LoVo (cell line): Measurements from ENCODE around the gene PEX16.
"Not testable (repeated sequence)": the region's sequence is repeated elsewhere in the genome, so short reads cannot be mapped to it uniquely, and the experiment has no call there.

Source experiments
- DNase-seq: peaks from one replicate; pipeline ENCODE4 v3.0.0-alpha.2; 2016; ENCODE audit warnings: low spot score

PEX16 gene

GRCh38 chr11:45918331-45918941, 759 bp upstream of the PEX16 start:
- peak; percentile 87 for DNase-seq

DNA sequence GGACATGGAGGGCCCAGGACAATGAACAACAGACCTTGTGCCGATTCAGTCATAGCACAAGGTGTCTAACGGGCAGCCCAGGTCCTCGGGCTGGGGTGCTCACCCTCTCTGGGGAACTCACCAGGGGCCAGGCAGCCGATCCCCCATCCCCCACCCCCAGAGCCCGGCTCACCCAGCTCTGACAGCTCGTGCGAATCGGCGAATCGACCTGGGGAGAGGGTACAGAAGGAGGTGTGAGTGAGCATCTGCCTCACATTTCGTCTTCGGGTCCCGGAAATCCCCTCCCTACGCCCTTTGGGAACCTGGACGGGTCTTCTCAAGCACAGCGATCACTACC, 423 bp downstream of the PEX16 start:
- no peak for DNase-seq

- no peak for DNase-seq
Observed at GRCh38 chr11:45915446-45915845, 2.2 kb downstream of the PEX16 start.

GRCh38 chr11:45913942-45914635, 3.6 kb downstream of the PEX16 start:
- no peak for DNase-seq

GRCh38 chr11:45913514-45913913, 4.2 kb downstream of the PEX16 start:
- DNase-seq = no peak

DNA sequence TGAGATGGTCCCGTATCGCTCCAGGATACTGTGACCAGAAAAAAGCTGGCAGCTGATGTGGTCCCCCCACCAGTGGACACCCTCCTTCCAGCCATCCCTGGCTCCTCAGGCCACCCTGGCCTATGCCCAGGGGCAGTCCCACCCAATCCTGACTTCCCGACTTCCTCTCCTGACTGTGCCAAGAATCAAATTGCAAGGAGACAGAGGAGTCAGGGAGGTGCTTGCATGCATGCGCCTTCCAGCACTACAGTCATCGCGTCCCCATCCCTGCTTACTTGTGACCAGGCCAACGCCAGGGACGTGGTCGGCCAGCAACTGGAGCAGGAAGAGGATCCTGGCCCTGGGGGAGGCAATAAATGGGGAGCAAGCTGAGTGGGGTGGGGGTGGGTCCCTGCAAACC, 7.1 kb downstream of the PEX16 start:
- no peak for DNase-seq

DNA sequence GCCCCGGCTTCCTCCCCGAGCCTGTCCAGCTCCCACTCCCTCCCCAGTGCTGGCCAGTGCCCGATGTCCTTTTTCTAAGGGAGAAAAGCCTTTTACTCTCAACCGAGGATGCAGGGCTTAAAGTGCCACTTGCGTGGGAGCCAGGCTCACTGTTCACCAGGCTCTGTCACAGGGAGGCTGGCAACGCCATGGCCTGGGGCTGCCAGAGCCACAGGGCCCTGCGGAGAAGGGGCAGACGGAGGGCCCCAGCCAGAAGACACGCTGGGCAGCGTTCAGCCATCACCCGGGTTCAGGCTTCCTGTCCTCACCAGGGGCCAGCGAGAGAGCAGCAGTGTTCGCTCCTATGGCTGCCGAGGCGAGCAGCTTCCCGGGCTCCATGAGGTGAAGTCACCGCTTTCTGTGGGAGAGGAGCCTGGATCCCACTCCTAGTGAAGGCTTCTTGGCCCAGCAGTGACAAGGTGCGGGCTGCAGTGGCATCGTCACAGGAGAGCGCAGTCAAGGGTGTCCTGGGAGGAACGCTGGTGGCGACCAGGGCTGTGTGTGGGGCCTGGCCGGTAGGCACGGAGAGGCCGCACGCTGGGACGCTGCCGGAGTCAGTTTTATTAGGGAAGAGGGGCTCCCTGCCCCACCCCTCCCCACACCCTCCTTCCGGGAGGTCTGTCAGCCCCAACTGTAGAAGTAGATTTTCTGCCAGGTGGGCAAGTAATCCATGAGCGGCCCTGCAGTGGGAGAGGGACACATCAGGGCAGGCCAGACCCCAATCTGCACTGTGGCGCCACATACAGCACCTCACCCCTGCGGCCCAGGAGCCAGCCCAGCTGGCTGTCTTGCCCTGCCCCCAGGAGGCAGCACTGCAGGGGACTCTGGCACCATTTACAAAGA, 7.8 kb downstream of the PEX16 start:
- DNase-seq = no peak

GRCh38 chr11:45907911-45908370, 9.7 kb downstream of the PEX16 start:
- no peak for DNase-seq

GRCh38 chr11:45906965-45907611, 10.6 kb downstream of the PEX16 start, which contains the start of gene FREY1:
Gene FREY1 (minus strand): TSS chr11:45907271. CDS start chr11:45907245, 26 bp downstream.
- DNase-seq = no peak

GRCh38 chr11:45906096-45906682, 11.5 kb downstream of the PEX16 start:
- DNase-seq = no peak

DNA sequence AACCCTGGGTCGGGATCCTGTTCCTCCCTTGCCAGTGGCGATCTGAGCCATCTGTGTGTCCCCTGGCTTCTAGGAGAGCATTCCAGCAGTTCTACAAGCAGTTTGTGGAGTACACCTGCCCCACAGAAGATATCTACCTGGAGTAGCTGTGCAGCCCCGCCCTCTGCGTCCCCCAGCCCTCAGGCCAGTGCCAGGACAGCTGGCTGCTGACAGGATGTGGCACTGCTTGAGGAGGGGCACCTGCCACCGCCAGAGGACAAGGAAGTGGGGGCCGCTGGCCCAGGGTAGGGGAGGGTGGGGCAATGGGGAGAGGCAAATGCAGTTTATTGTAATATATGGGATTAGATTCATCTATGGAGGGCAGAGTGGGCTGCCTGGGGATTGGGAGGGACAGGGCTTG, 12.1 kb downstream of the PEX16 start:
- DNase-seq = not testable (repeated sequence)

DNA sequence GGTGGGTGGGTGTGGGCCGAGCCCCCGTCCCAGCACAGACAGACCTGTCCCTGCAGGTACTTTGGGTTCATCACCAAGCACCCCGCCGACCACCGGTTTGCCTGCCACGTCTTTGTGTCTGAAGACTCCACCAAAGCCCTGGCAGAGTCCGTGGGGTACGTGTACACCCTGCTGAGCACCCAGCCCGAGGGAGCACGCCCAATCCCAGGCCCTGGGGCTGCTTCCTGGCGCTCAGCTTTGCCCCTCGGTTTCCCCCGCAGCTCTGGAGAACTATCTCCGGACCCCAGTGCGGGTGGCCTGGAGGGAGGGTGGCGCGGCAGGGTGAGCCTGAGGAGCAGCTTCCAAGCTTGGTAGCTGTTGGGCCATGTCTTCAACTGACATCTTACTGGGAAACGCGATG, 12.6 kb downstream of the PEX16 start:
- no peak for DNase-seq

DNA sequence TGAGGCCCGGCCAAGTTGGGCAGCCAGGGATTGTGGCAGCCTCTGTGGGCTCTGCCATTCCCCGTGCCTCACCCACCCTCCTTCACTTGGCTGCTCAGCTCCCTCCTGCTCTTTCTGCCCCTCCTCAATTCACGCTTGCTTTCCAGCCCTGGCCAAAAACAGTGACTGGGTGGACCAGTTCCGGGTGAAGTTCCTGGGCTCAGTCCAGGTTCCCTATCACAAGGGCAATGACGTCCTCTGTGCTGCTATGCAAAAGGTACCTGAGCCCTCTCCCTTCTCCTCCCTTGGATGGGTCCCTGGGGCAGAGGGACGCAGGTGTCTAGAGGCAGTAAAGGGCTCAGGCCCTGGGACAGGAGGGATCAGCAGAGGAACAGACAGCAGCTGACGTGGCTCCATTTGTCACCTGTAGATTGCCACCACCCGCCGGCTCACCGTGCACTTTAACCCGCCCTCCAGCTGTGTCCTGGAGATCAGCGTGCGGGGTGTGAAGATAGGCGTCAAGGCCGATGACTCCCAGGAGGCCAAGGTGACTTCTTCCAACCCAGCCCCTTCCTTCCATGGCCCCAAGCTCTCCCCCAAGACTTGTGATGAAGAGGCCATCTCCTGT, 13.3 kb downstream of the PEX16 start:
- no peak for DNase-seq

- no peak for DNase-seq
Observed at GRCh38 chr11:45902452-45903380, 15.0 kb downstream of the PEX16 start.

GRCh38 chr11:45901626-45902025, 16.1 kb downstream of the PEX16 start:
- no peak for DNase-seq

DNA sequence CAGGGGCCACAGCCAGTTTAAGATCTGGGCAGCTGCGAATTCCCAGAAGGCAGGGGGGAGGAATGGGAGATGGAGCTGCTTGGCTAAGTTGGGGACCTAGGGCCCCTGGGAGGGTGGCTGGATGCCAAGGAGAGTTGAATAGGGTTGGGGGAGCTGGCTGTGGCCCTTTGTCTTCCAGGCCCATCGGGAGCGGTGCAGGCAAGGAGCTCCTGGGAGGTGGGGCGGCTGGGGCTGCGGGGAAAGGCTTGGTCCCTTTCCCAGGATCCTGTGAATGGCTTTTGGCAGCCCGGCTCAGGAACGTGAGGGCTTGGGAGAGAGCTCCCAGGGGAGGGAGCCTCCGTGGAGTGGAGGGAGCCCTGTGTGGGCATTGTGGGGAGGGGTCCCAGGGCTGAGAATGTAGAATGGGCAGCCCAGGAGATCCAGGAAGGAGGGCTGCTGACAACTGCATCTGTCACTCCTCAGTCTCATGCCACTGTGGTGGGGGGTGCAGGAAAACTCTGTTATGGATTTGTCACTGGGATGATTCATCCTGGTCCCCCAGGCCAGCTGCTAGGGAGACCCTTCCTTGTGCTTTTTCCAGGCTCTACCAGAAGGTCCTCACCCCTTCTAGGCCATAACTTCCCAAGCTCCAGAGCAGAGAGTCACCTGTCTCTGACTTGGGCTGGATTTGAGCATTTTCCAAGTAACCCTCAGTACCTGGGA, 16.6 kb downstream of the PEX16 start:
- no peak for DNase-seq

- not testable (repeated sequence) for DNase-seq
Observed at GRCh38 chr11:45900175-45900800, 17.4 kb downstream of the PEX16 start.

- peak; percentile 51 for DNase-seq
Observed at GRCh38 chr11:45899448-45900174, 18.1 kb downstream of the PEX16 start.

DNA sequence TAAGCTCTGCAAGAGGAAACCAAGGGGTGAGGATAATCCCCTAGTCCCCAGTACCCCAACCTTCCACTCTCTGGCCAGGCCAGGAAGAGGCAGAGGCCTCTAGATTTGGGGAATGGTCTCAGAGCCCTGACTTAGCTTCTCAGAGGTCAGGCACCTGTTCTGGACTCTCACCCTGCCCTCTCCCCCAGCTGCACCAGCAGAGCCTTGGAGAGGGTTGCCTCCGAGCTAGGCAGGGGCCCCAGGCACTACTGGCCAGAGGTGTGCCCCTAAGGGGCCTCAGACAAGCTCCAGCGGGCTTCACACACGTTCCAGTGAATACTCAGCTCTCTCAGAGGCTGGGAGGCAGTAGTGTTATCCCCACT, 18.6 kb downstream of the PEX16 start:
- no peak for DNase-seq
